IPS DF 4.7 (cell line): ENCODE results near the gene RNASEL.
"Not testable (repeated sequence)": the region's sequence is repeated elsewhere in the genome, so short reads cannot be mapped to it uniquely, and the experiment has no call there.

Experiments used
- DNase-seq: peaks from one replicate; pipeline ENCODE4 v3.0.0-alpha.2; 2013; ENCODE audit warnings: low spot score; ENCODE audit errors: extremely low read depth

The RNASEL gene

GRCh38 chr1:182588500-182589396 lies at the start of gene RNASEL:
TSS of gene RNASEL (minus strand) at chr1:182589256. CDS start at chr1:182586806, 2,450 bp downstream.
- DNase-seq = no peak

- DNase-seq = no peak
Measured at GRCh38 chr1:182637769-182638168, 48.7 kb upstream of the RNASEL start.

- DNase-seq = no peak
Measured at GRCh38 chr1:182635871-182636270, 46.8 kb upstream of the RNASEL start.

GRCh38 chr1:182634306-182635072 lies 45.4 kb upstream of the RNASEL start:
- DNase-seq = no peak

- DNase-seq = no peak
Measured at GRCh38 chr1:182633657-182634281, 44.7 kb upstream of the RNASEL start.

- no peak for DNase-seq
Measured at GRCh38 chr1:182633031-182633430, 44.0 kb upstream of the RNASEL start.

- DNase-seq = not testable (repeated sequence)
Measured at GRCh38 chr1:182632441-182632857, 43.4 kb upstream of the RNASEL start.

- DNase-seq = no peak
Measured at GRCh38 chr1:182631954-182632353, 42.9 kb upstream of the RNASEL start.

GRCh38 chr1:182631053-182631677 lies 42.1 kb upstream of the RNASEL start:
- no peak for DNase-seq

GRCh38 chr1:182630586-182630985 lies 41.5 kb upstream of the RNASEL start:
- no peak for DNase-seq

GRCh38 chr1:182629499-182630096 lies 40.5 kb upstream of the RNASEL start:
- no peak for DNase-seq

GRCh38 chr1:182629080-182629479 lies 40.0 kb upstream of the RNASEL start:
- DNase-seq = no peak

GRCh38 chr1:182628657-182629056 lies 39.6 kb upstream of the RNASEL start:
- DNase-seq = no peak

- no peak for DNase-seq
Measured at GRCh38 chr1:182627622-182628021, 38.6 kb upstream of the RNASEL start.

- no peak for DNase-seq
Measured at GRCh38 chr1:182626527-182626926, 37.5 kb upstream of the RNASEL start.

- no peak for DNase-seq
Measured at GRCh38 chr1:182625719-182626504, 36.9 kb upstream of the RNASEL start.

- no peak for DNase-seq
Measured at GRCh38 chr1:182625024-182625423, 36.0 kb upstream of the RNASEL start.

- no peak for DNase-seq
Measured at GRCh38 chr1:182624577-182624976, 35.5 kb upstream of the RNASEL start.

GRCh38 chr1:182622901-182623528 lies 34.0 kb upstream of the RNASEL start:
- no peak for DNase-seq

GRCh38 chr1:182621906-182622305 lies 32.9 kb upstream of the RNASEL start:
- DNase-seq = no peak
